Measurements from ENCODE around the gene RAI1. TPM values are rescaled to one million over a fixed set of nuclear protein-coding genes. Genes with fewer than 3 reads are reported as not detected.

The RAI1 gene
- total RNA-seq, 4 donors from 2014 or later, result 17.0 to 36.3 (median 22.3) TPM

GRCh38 chr17:17801800-17802481 is 120.7 kb downstream of the RAI1 start:
- Histone ChIP-seq H3K27ac (no peak overlapping the region), H3K4me1 (peaks cover 5 to 19% (median 6%) of the 10 kb centered on the region in 3 donors), H3K36me3 (peaks cover 0 to 88% (median 28%) of the 10 kb centered on the region in 3 donors), H3K9me3 (no peaks in the 10 kb centered on the region), H3K27me3 (no peaks in the 10 kb centered on the region), H3K4me3 (no peak overlapping the region)
- no peak for DNase-seq
- intact Hi-C loops (cut with DNase I), result no loop called here
- WGBS, 2 donors, result 88 to 93% methylated on average over 9 to 10 of the region's 13 CpGs
- no peak for TF ChIP-seq CTCF (IDR thresholded peaks at IDR 0.05)
- TF ChIP-seq POLR2A (IDR thresholded peaks at IDR 0.05), result no peak

- DNase-seq, result no peak
- WGBS, 2 donors, result 81 to 86% methylated on average over 3 of the region's 3 CpGs
- TF ChIP-seq POLR2A (IDR thresholded peaks at IDR 0.05), result no peak
- TF ChIP-seq CTCF (IDR thresholded peaks at IDR 0.05), result no peak
- Histone ChIP-seq H3K27me3 (no peaks in the 10 kb centered on the region), H3K36me3 (peaks cover 0 to 67% (median 11%) of the 10 kb centered on the region in 3 donors), H3K9me3 (no peaks in the 10 kb centered on the region), H3K4me1 (peaks cover 8 to 38% (median 9%) of the 10 kb centered on the region in 3 donors), H3K27ac (no peak overlapping the region), H3K4me3 (no peak overlapping the region)
- intact Hi-C loops (cut with DNase I), result no loop called here
Measured at GRCh38 chr17:17804007-17804406, 122.7 kb downstream of the RAI1 start.

- peaks cover 18 to 54% (median 24%) of the 10 kb centered on the region in 3 donors for H3K4me1 ChIP-seq
- no peaks in the 10 kb centered on the region for H3K9me3 ChIP-seq
- H3K36me3 ChIP-seq, result peaks cover 0 to 58% (median 11%) of the 10 kb centered on the region in 3 donors
- H3K27ac ChIP-seq, result peak overlapping the region in 3 of 4 donors; percentile 2 to 33 (median 17)
- TF ChIP-seq CTCF (IDR thresholded peaks at IDR 0.05), result no peak
- no peak for TF ChIP-seq POLR2A (IDR thresholded peaks at IDR 0.05)
- no peak for DNase-seq
- intact Hi-C loops (cut with DNase I), result no loop called here
- WGBS, 2 donors, result 42 to 43% methylated on average over 5 to 9 of the region's 9 CpGs
- H3K4me3 ChIP-seq, result no peak overlapping the region
- no peaks in the 10 kb centered on the region for H3K27me3 ChIP-seq
Measured at GRCh38 chr17:17805575-17805974, 124.3 kb downstream of the RAI1 start.

GRCh38 chr17:17806035-17806434 is 124.8 kb downstream of the RAI1 start:
- H3K4me3 ChIP-seq, result no peak overlapping the region
- 76 to 83% methylated on average over 3 to 4 of the region's 4 CpGs for WGBS, 2 donors
- peaks cover 0 to 58% (median 11%) of the 10 kb centered on the region in 3 donors for H3K36me3 ChIP-seq
- no peaks in the 10 kb centered on the region for H3K27me3 ChIP-seq
- intact Hi-C loops (cut with DNase I), result no loop called here
- peaks cover 22 to 59% (median 29%) of the 10 kb centered on the region in 3 donors for H3K4me1 ChIP-seq
- peak overlapping the region in 2 of 4 donors; percentile 17 to 33 for H3K27ac ChIP-seq
- no peak for DNase-seq
- TF ChIP-seq CTCF (IDR thresholded peaks at IDR 0.05) (no peak), POLR2A (IDR thresholded peaks at IDR 0.05) (no peak)
- H3K9me3 ChIP-seq, result no peaks in the 10 kb centered on the region

GRCh38 chr17:17806611-17807274 is 125.5 kb downstream of the RAI1 start:
- intact Hi-C loops (cut with DNase I), result no loop called here
- Histone ChIP-seq H3K9me3 (no peaks in the 10 kb centered on the region), H3K36me3 (peaks cover 0 to 57% (median 11%) of the 10 kb centered on the region in 3 donors), H3K27ac (no peak overlapping the region), H3K4me1 (peaks cover 22 to 66% (median 36%) of the 10 kb centered on the region in 3 donors), H3K27me3 (no peaks in the 10 kb centered on the region), H3K4me3 (no peak overlapping the region)
- no peak for DNase-seq
- WGBS, 2 donors, result 92% methylated on average over 2 to 10 of the region's 17 CpGs
- TF ChIP-seq CTCF (IDR thresholded peaks at IDR 0.05) (no peak), POLR2A (IDR thresholded peaks at IDR 0.05) (no peak)

All from esophagus squamous epithelium (tissue), 5 donors.